ENCODE results near the gene SRPRB.

DNA sequence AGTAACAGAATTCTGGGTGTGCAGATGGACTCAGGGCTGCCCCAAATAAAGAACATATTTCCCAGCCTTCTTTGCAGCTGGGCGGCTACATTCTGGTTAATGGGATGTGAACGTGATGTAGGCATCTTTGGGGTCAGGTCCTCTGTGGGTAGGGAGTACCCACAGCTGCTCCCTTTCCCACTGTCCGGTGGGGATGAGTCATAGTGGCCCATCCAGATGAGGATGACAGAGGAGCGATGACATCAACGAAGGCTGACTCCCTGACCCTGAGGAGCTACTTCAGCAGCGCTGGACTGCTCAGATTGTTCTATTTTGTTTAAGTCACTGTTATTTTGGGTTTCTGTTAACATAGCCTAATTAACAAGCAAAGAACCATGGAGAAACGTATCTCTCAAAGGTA is 38.0 kb downstream of the SRPRB start:
- TF ChIP-seq, protein P1, sequence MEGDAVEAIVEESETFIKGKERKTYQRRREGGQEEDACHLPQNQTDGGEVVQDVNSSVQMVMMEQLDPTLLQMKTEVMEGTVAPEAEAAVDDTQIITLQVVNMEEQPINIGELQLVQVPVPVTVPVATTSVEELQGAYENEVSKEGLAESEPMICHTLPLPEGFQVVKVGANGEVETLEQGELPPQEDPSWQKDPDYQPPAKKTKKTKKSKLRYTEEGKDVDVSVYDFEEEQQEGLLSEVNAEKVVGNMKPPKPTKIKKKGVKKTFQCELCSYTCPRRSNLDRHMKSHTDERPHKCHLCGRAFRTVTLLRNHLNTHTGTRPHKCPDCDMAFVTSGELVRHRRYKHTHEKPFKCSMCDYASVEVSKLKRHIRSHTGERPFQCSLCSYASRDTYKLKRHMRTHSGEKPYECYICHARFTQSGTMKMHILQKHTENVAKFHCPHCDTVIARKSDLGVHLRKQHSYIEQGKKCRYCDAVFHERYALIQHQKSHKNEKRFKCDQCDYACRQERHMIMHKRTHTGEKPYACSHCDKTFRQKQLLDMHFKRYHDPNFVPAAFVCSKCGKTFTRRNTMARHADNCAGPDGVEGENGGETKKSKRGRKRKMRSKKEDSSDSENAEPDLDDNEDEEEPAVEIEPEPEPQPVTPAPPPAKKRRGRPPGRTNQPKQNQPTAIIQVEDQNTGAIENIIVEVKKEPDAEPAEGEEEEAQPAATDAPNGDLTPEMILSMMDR (IDR thresholded peaks at IDR 0.05; ENCODE audit: low read length), result no peak
- TF ChIP-seq EZH2 (optimal IDR thresholded peaks at IDR 0.05; ENCODE audit: low read depth, low read length), result no peak

Measured in MM.1S (cell line).